Measurements from ENCODE around the gene FGF14.

The FGF14 gene

GRCh38 chr13:102021777-102022176, 380.1 kb downstream of the FGF14 start:
- DNase-seq, result peak; percentile 31

- peak; percentile 96 for DNase-seq
Observed at GRCh38 chr13:102020611-102021216, 381.1 kb downstream of the FGF14 start.

- DNase-seq, result no peak
Observed at GRCh38 chr13:102018716-102019115, 383.1 kb downstream of the FGF14 start.

- DNase-seq, result peak; percentile 42
Observed at GRCh38 chr13:102017248-102017647, 384.6 kb downstream of the FGF14 start.

GRCh38 chr13:102012299-102013293, 389.3 kb downstream of the FGF14 start:
- DNase-seq, result no peak

- peak; percentile 76 for DNase-seq
Observed at GRCh38 chr13:102011455-102011854, 390.4 kb downstream of the FGF14 start.

GRCh38 chr13:102003848-102004570, 397.8 kb downstream of the FGF14 start:
- DNase-seq, result no peak

GRCh38 chr13:102002287-102002686, 399.6 kb downstream of the FGF14 start:
- peak; percentile 41 for DNase-seq

GRCh38 chr13:102000764-102001163, 401.1 kb downstream of the FGF14 start:
- DNase-seq, result no peak

- DNase-seq, result no peak
Observed at GRCh38 chr13:101998129-101998528, 403.7 kb downstream of the FGF14 start.

- DNase-seq, result no peak
Observed at GRCh38 chr13:101996954-101997353, 404.9 kb downstream of the FGF14 start.

- no peak for DNase-seq
Observed at GRCh38 chr13:101989798-101990350, 412.0 kb downstream of the FGF14 start.

- no peak for DNase-seq
Observed at GRCh38 chr13:101988140-101988539, 413.7 kb downstream of the FGF14 start.

GRCh38 chr13:101986316-101986715, 415.5 kb downstream of the FGF14 start:
- no peak for DNase-seq

GRCh38 chr13:101985321-101985720, 416.5 kb downstream of the FGF14 start:
- no peak for DNase-seq

- DNase-seq, result no peak
Observed at GRCh38 chr13:101982903-101983302, 418.9 kb downstream of the FGF14 start.

GRCh38 chr13:101979825-101980224, 422.0 kb downstream of the FGF14 start:
- no peak for DNase-seq

GRCh38 chr13:101978552-101979315, 423.1 kb downstream of the FGF14 start:
- peak; percentile 24 for DNase-seq

GRCh38 chr13:101977475-101977874, 424.4 kb downstream of the FGF14 start:
- DNase-seq, result no peak

GRCh38 chr13:101972191-101972590, 429.7 kb downstream of the FGF14 start:
- DNase-seq, result no peak

GRCh38 chr13:101970341-101970740, 431.5 kb downstream of the FGF14 start:
- DNase-seq, result no peak

- no peak for DNase-seq
Observed at GRCh38 chr13:101967781-101968180, 434.1 kb downstream of the FGF14 start.

Data from NCI-H82 (cell line).